Ovary (tissue), 9 donors: ENCODE results near the gene MYH9. TPM values are rescaled to one million over a fixed set of nuclear protein-coding genes. Genes with fewer than 3 reads are reported as not detected.

Experiments
- DNase-seq, 5 donors: peaks; one replicate each; pipeline ENCODE4 v3.0.0-alpha.2; 2019 to 2020
- H3K27ac ChIP-seq, 2 donors: fragments of 200-600 bp; one replicate each; pipeline versions ENCODE4 v1.5.1 to v1.8.0; 2019 to 2022
- H3K27me3 ChIP-seq: fragments of 200-600 bp; one replicate; pipeline ENCODE4 v1.8.0; 2022
- H3K36me3 ChIP-seq: fragments of 200-600 bp; sonication (generic); one replicate; pipeline ENCODE4 v1.5.1; 2019
- H3K4me1 ChIP-seq: one replicate; pipeline ENCODE4 v1.8.1; 2013; ENCODE audit warnings: mild to moderate bottlenecking, moderate library complexity; ENCODE audit not compliant: insufficient read depth
- H3K4me3 ChIP-seq: fragments of 200-600 bp; sonication (generic); one replicate; pipeline ENCODE4 v1.5.1; 2017
- H3K9me3 ChIP-seq, 2 donors: fragments of 200-600 bp in 1 of 2; sonication (generic) in 1 of 2; one replicate each; pipeline versions ENCODE4 v1.5.1 to v1.8.1; 2013 to 2019; ENCODE audit warnings: mild to moderate bottlenecking in 1 of 2, moderate library complexity in 1 of 2
- EP300 ChIP-seq: sonication (generic); formaldehyde crosslinking; IDR thresholded peaks from one replicate; pipeline ENCODE4 v1.6.1; 2017; ENCODE audit warnings: antibody characterized with exemption
- POLR2A ChIP-seq: fragments of 450-650 bp; IDR thresholded peaks from one replicate; pipeline ENCODE4 v1.6.1; 2017; ENCODE audit warnings: antibody characterized with exemption, mild to moderate bottlenecking, moderate library complexity
- WGBS, 3 donors: extraction: QIAGEN DNeasy Blood & Tissue Kit in 1 of 3; methylation state at CpG; one replicate each; pipeline versions ENCODE4 v1.1.5 to v1.1.7; 2013 to 2017; 5-methylcytosine and 5-hydroxymethylcytosine counted together
- intact Hi-C, 4 donors: fragments of 100-400 bp; cut with DNase I; formaldehyde crosslinking; loops; one replicate each; pipeline versions ENCODE4 v1.11.0 to v1.15.1; 2022 to 2023
- polyA plus RNA-seq, 2 donors: library from polyadenylated mRNA; stranded (reverse); fragments of 200-250 nt in 1 of 2; fragments of 350-450 nt in 1 of 2; fragmentation: Illumina TruSeq in 1 of 2; extraction: RNeasy Lipid Tissue Mini Kit (QIAGEN cat#74804) in 1 of 2; gene quantifications; one replicate each; pipeline ENCODE4 v1.2.3, GENCODE V29; 2013 to 2014
- total RNA-seq, 7 donors: library from RNA; depleted of rRNA in 2 of 7; stranded (reverse); fragments of >200 nt in 2 of 7; fragmentation: NEBNext Ultra II Directional in 3 of 7; extraction: Animal tissue kit (Norgen Biotek cat#: 25700) in 3 of 7; gene quantifications; one replicate each; pipeline versions ENCODE4 v1.1.0 to v1.2.4, GENCODE V29; 2016 to 2023
- TF ChIP-seq, protein P1 (sequence below), 3 donors: fragments of 450-650 bp in 2 of 3; fragments of 200-600 bp in 1 of 3; IDR thresholded peaks; one replicate each; pipeline versions ENCODE4 v1.5.1 to v1.8.0; 2016 to 2022; ENCODE audit warnings: antibody characterized with exemption in 3 of 3, mild to moderate bottlenecking in 1 of 3
- donor health status: DM: no; HTN: no; CAD: no; lungs with moderate emphysema.
- donor health status: DM: no; HTN: no; CAD: no.
- donor health status: Bipolar disorder and iron deficiency.
- donor health status: DM: yes; HTN: yes; CAD: no.
- donor health status: DM: no; HTN: no; CAD: no.
- donor health status: DM: yes; HTN: yes; CAD: no.

Gene MYH9
- total and polyA plus RNA-seq, 9 donors: 128 to 530 (median 348) TPM

DNA sequence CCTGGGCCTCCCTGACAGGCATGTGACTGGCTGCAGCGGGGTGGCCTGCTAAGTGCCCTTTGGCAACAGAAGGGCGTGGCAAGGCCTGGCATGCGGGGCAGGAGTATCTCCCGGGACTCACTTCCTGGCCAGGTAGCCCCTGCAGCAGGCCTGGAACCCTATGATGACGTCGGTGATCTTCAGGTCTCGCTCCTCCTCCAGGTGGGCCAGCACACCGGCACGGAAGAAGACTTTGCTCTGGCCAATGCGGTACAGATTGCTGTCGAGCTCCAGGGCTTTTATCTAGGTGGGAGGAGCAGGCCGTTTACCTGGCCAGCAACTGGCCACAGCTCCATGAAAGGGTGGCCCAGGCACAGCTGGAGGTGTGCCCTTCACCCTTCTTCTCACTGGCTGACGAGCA, 83.9 kb downstream of the MYH9 start:
- 75 to 83% (median 78%) methylated on average over 13 of the region's 13 CpGs for WGBS, 3 donors
- DNase-seq: no peak
- Histone ChIP-seq H3K4me3 (no peak overlapping the region), H3K36me3 (no peaks in the 10 kb centered on the region), H3K27ac (no peak overlapping the region), H3K27me3 (no peaks in the 10 kb centered on the region), H3K9me3 (no peaks in the 10 kb centered on the region), H3K4me1 (no peaks in the 10 kb centered on the region)
- intact Hi-C loops: loop anchor here in 2 of 4 donors (5.0 kb wide), 1 partner anchor 163 kb away; no protein-coding TSS in a partner anchor
- no peak for TF ChIP-seq POLR2A
- TF ChIP-seq EP300: no peak
- TF ChIP-seq, protein P1, sequence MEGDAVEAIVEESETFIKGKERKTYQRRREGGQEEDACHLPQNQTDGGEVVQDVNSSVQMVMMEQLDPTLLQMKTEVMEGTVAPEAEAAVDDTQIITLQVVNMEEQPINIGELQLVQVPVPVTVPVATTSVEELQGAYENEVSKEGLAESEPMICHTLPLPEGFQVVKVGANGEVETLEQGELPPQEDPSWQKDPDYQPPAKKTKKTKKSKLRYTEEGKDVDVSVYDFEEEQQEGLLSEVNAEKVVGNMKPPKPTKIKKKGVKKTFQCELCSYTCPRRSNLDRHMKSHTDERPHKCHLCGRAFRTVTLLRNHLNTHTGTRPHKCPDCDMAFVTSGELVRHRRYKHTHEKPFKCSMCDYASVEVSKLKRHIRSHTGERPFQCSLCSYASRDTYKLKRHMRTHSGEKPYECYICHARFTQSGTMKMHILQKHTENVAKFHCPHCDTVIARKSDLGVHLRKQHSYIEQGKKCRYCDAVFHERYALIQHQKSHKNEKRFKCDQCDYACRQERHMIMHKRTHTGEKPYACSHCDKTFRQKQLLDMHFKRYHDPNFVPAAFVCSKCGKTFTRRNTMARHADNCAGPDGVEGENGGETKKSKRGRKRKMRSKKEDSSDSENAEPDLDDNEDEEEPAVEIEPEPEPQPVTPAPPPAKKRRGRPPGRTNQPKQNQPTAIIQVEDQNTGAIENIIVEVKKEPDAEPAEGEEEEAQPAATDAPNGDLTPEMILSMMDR (IDR thresholded peaks at IDR 0.05): no peak

DNA sequence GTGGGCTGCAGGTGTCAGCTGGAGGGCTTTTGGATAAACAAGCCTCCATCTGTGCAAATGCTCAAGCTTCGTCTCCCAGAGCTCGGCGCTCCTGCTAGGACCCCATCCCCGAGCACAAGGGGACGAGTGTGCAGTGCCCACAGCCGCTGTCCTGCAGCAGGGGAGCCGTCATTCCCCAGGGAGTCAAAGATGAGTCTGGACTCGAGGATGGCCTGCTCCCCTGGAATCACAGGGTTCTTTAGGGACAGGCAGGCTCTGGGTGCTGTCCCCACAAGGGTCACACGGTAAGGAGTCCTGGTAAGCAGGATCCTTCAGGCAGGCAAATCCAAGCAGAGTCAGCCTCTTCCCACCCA, 84.7 kb downstream of the MYH9 start:
- Histone ChIP-seq H3K36me3 (peaks cover 4% of the 10 kb centered on the region), H3K9me3 (no peaks in the 10 kb centered on the region), H3K27ac (no peak overlapping the region), H3K27me3 (no peaks in the 10 kb centered on the region), H3K4me1 (no peaks in the 10 kb centered on the region), H3K4me3 (no peak overlapping the region)
- 78 to 83% (median 79%) methylated on average over 9 of the region's 9 CpGs for WGBS, 3 donors
- TF ChIP-seq EP300: no peak
- TF ChIP-seq POLR2A: no peak
- TF ChIP-seq, protein P1 (IDR thresholded peaks at IDR 0.05): no peak
- intact Hi-C loops: loop anchor here in 2 of 4 donors (5.0 kb wide), 1 partner anchor 164 kb away; no protein-coding TSS in a partner anchor
- DNase-seq: no peak

DNA sequence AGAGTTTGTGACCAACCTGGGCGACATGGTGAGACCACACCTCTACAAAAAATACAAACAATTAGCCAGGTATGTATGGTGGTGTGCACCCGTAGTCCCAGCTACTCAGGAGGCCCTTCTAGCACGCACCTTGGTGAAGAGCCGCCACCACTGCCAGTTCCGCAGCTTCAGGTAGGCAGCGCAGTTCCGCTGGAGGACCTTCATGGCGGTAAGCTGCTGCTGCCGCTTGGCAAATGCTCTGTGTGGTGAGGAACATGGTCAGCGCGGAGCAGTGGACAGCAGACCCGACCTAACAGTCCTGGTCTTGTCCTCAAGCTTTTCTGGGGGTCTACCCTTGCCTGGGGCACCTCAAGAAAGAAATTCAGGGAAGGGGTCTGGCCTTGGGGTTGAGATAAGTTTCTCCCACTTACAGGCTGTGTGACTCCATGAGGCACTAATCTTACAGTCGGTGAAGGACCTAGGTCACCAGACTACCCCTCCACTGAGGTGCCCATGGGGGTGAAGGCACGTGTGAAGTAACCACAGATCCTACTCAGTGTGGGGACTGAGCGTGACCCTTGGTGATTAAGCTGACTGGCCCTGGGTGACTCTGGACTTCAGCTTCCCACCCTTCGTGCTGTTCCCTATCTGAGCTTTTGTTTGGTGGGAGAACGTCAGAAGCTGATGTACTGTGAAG, 85.2 kb downstream of the MYH9 start:
- WGBS, 3 donors: 87 to 92% (median 88%) methylated on average over 17 of the region's 17 CpGs
- DNase-seq: no peak
- Histone ChIP-seq H3K36me3 (peaks cover 4% of the 10 kb centered on the region), H3K27me3 (no peaks in the 10 kb centered on the region), H3K9me3 (no peaks in the 10 kb centered on the region), H3K4me3 (no peak overlapping the region), H3K27ac (no peak overlapping the region), H3K4me1 (no peaks in the 10 kb centered on the region)
- TF ChIP-seq POLR2A (no peak), EP300 (no peak)
- TF ChIP-seq, protein P1 (IDR thresholded peaks at IDR 0.05): no peak
- intact Hi-C loops: loop anchor here in 2 of 4 donors (5.0 kb wide), 1 partner anchor 165 kb away; no protein-coding TSS in a partner anchor

DNA sequence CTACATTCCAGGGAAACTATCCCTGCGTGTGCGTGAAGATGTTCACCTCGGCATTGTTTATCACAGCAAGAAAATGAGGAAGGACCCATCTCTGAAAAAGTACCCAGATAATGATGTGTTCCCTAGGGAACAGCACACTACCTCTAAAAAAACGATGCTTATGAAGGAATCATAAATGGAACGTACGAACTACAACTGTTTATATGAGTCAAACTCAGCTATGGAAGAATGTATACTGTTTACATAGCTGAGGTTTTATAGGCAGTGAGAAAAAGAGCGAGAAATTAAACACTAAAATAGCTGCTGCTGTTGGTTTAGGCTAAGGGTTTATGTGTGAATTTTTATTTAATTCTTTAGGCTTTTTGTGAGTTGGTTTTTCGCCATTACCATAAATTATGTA, 85.9 kb downstream of the MYH9 start:
- TF ChIP-seq, protein P1 (IDR thresholded peaks at IDR 0.05): no peak
- TF ChIP-seq EP300 (no peak), POLR2A (no peak)
- Histone ChIP-seq H3K36me3 (peaks cover 4% of the 10 kb centered on the region), H3K9me3 (no peaks in the 10 kb centered on the region), H3K4me1 (no peaks in the 10 kb centered on the region), H3K27ac (no peak overlapping the region), H3K4me3 (no peak overlapping the region), H3K27me3 (no peaks in the 10 kb centered on the region)
- DNase-seq: no peak
- 72 to 74% (median 74%) methylated on average over 8 of the region's 8 CpGs for WGBS, 3 donors
- intact Hi-C loops: loop anchor here (1.0 to 5.0 kb wide), 3 partner anchors 165 to 171 kb away; no protein-coding TSS in a partner anchor
